Keratinocyte (primary cell): Measurements from ENCODE around the gene CACFD1. TPM values are rescaled to one million over a fixed set of nuclear protein-coding genes. Genes with fewer than 3 reads are reported as not detected.

ENCODE experiments used
- DNase-seq: peaks from one replicate; pipeline ENCODE4 v3.0.0-alpha.2; 2011; ENCODE audit warnings: low read depth, missing footprints, low spot score
- FAIRE-seq: peaks from 2 replicates; lab custom pipeline; 2011; peaks lifted over from hg19 to GRCh38; lab: Jason Lieb, UNC
- H2AFZ ChIP-seq: 2 replicates; pipeline ENCODE4 v1.6.0; 2012; ENCODE audit warnings: low read length, control low read depth, inconsistent platforms; ENCODE audit not compliant: control insufficient read depth
- H3K27ac ChIP-seq: 2 replicates; pipeline ENCODE4 v1.5.1; 2011; ENCODE audit warnings: low read length; ENCODE audit not compliant: control insufficient read depth, insufficient read depth
- H3K27me3 ChIP-seq: 3 replicates; pipeline ENCODE4 v1.6.0; 2011; ENCODE audit warnings: low read length; ENCODE audit not compliant: control insufficient read depth, insufficient read depth; ENCODE audit errors: extremely low read depth
- H3K36me3 ChIP-seq, 2 experiments: 2 replicates in 1 of 2; 3 replicates in 1 of 2; pipeline ENCODE4 v1.5.1; 2011; ENCODE audit warnings: low read length in 2 of 2, mild to moderate bottlenecking in 1 of 2; ENCODE audit not compliant: control insufficient read depth in 2 of 2, insufficient read depth in 2 of 2; ENCODE audit errors: extremely low read depth in 1 of 2
- H3K4me1 ChIP-seq: 3 replicates; pipeline ENCODE4 v1.5.1; 2011; ENCODE audit warnings: low read length; ENCODE audit not compliant: control insufficient read depth, insufficient read depth; ENCODE audit errors: extremely low read depth
- H3K4me2 ChIP-seq: 3 replicates; pipeline ENCODE4 v1.6.0; 2011; ENCODE audit warnings: low read depth, low read length; ENCODE audit not compliant: control insufficient read depth, insufficient read depth; ENCODE audit errors: extremely low read depth
- H3K4me3 ChIP-seq, 3 experiments: fragments of 200-600 bp in 1 of 3; sonication (generic) in 1 of 3; 2 replicates in 2 of 3; 3 replicates in 1 of 3; pipeline ENCODE4 v1.5.1; 2011 to 2016; ENCODE audit warnings: low read length in 3 of 3, mild to moderate bottlenecking in 3 of 3, control low read depth in 2 of 3, inconsistent platforms in 1 of 3, low read depth in 1 of 3, mixed read lengths in 1 of 3, mixed run types in 1 of 3, moderate library complexity in 1 of 3; ENCODE audit not compliant: control insufficient read depth in 2 of 3, insufficient read depth in 2 of 3; ENCODE audit errors: extremely low read depth in 1 of 3
- H3K79me2 ChIP-seq: 2 replicates; pipeline ENCODE4 v1.6.0; 2012; ENCODE audit warnings: low read length; ENCODE audit not compliant: control insufficient read depth, insufficient read depth
- H3K9ac ChIP-seq: 3 replicates; pipeline ENCODE4 v1.6.0; 2011; ENCODE audit warnings: low read length; ENCODE audit not compliant: control insufficient read depth, insufficient read depth; ENCODE audit errors: extremely low read depth
- H3K9me1 ChIP-seq: 3 replicates; pipeline ENCODE4 v1.6.0; 2011; ENCODE audit warnings: low read length; ENCODE audit not compliant: control insufficient read depth, insufficient read depth; ENCODE audit errors: extremely low read depth
- H3K9me3 ChIP-seq: 2 replicates; pipeline ENCODE4 v1.5.1; 2012; ENCODE audit warnings: low read depth, low read length; ENCODE audit not compliant: control insufficient read depth
- H4K20me1 ChIP-seq: 3 replicates; pipeline ENCODE4 v1.6.0; 2011; ENCODE audit warnings: low read length; ENCODE audit not compliant: control insufficient read depth, insufficient read depth; ENCODE audit errors: extremely low read depth
- EZH2 ChIP-seq: IDR thresholded peaks from one replicate; pipeline ENCODE4 v1.6.1; 2012; ENCODE audit warnings: inconsistent platforms, mild to moderate bottlenecking, low read length, moderate library complexity
- dilution Hi-C: fragments of 300-500 bp; cut with MboI; formaldehyde crosslinking; loops from one replicate; pipeline ENCODE4 v1.7.0; 2020; ENCODE audit warnings: low sequenced_read_pairs; ENCODE audit not compliant: extremely low pct_ligation_motif_present
- polyA plus RNA-seq, 5 experiments: library from polyadenylated mRNA; depleted of rRNA in 3 of 5; stranded (reverse) in 3 of 5; stranded (forward) in 1 of 5; unstranded in 1 of 5; fragments of >200 nt; gene quantifications; 1 replicate in 1 of 5; 2 replicates in 3 of 5; 3 replicates in 1 of 5; pipeline versions ENCODE4 v1.2.1 to v1.2.3, GENCODE V29; 2011 to 2012; ENCODE audit warnings: missing spikeins in 2 of 5, low read depth in 1 of 5, low replicate concordance in 1 of 5
- TF ChIP-seq, protein P1 (sequence below), 3 experiments: IDR thresholded peaks in 1 of 3; conservative IDR thresholded peaks in 1 of 3; optimal IDR thresholded peaks in 1 of 3; 2 replicates in 2 of 3; 3 replicates in 1 of 3; pipeline versions ENCODE3 to v1.5.1; 2011; ENCODE audit warnings: low read length in 3 of 3, mild to moderate bottlenecking in 3 of 3, moderate library complexity in 2 of 3, control low read depth in 1 of 3, inconsistent platforms in 1 of 3; ENCODE audit not compliant: insufficient read depth in 2 of 3; ENCODE audit errors: extremely low read depth in 1 of 3

CACFD1 gene
- polyA plus RNA-seq, 1 donor (not counting 4 experiments of a cell fraction or from before 2014, with no cell fraction given) = 3.4 TPM

DNA sequence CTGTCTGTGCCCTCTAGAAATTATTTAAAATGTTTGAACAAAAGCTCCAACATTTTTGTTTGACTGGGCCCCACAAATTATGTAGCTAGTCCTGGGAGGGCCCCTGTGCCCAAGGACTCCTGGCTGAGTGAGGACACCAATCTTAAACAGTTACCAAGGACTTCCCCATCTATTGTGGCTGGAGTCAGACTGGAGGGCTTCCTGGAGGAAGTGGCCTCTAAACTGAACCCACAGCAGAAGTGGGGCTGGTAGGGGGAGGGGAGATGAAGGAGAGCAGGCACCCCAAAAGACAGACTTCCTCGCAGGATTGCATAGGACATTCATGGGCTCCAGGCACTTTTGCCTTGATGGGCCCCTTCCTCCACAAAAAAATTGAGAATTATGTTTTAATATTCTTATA is 29.5 kb upstream of the CACFD1 start:
- TF ChIP-seq EZH2 = no peak
- TF ChIP-seq, protein P1, sequence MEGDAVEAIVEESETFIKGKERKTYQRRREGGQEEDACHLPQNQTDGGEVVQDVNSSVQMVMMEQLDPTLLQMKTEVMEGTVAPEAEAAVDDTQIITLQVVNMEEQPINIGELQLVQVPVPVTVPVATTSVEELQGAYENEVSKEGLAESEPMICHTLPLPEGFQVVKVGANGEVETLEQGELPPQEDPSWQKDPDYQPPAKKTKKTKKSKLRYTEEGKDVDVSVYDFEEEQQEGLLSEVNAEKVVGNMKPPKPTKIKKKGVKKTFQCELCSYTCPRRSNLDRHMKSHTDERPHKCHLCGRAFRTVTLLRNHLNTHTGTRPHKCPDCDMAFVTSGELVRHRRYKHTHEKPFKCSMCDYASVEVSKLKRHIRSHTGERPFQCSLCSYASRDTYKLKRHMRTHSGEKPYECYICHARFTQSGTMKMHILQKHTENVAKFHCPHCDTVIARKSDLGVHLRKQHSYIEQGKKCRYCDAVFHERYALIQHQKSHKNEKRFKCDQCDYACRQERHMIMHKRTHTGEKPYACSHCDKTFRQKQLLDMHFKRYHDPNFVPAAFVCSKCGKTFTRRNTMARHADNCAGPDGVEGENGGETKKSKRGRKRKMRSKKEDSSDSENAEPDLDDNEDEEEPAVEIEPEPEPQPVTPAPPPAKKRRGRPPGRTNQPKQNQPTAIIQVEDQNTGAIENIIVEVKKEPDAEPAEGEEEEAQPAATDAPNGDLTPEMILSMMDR (optimal IDR thresholded peaks at IDR 0.05 in 1 of 3, IDR thresholded peaks at IDR 0.05 in 1 of 3, conservative IDR thresholded peaks at IDR 0.05 in 1 of 3; ENCODE audit: extremely low read depth in 1 of 3, insufficient read depth in 2 of 3, low read length in 3 of 3) = no peak
- dilution Hi-C loops = no loop called here

DNA sequence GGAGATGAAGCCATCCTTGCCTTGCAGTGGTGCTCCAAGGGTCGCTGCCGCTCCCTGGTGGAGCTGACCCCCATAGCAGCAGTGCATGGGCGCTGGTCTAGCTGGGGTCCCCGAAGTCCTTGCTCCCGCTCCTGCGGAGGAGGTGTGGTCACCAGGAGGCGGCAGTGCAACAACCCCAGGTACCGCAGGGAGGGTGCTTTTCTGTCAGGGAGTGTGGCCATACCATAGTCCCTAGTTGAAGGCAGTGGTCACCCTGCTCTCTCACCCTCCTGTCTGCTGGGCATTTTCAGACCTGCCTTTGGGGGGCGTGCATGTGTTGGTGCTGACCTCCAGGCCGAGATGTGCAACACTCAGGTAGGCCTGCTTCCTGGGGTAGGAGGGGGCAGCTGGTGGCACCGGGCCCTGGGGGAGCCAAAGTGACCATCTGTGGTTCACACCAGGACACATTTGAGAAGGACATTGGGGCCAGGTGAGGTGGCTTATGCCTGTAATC is 26.4 kb upstream of the CACFD1 start:
- TF ChIP-seq, protein P1 (optimal IDR thresholded peaks at IDR 0.05 in 1 of 3, IDR thresholded peaks at IDR 0.05 in 1 of 3, conservative IDR thresholded peaks at IDR 0.05 in 1 of 3; ENCODE audit: extremely low read depth in 1 of 3, insufficient read depth in 2 of 3, low read length in 3 of 3) = peak in 1 of 3 experiments; percentile 16
- TF ChIP-seq EZH2 = no peak
- H3K9me3 ChIP-seq = no peaks in the 10 kb centered on the region
- H3K79me2 ChIP-seq = no peaks in the 10 kb centered on the region
- dilution Hi-C loops = no loop called here
- no peak overlapping the region for H3K27ac ChIP-seq
- H3K4me2 ChIP-seq = no peak overlapping the region
- H3K9me1 ChIP-seq = no peaks in the 10 kb centered on the region
- DNase-seq (no peak), FAIRE-seq (no peak)
- H3K4me3 ChIP-seq = no peak overlapping the region
- H3K36me3 ChIP-seq = no peaks in the 10 kb centered on the region
- peaks cover 4% of the 10 kb centered on the region for H3K27me3 ChIP-seq
- H2AFZ ChIP-seq = no peak overlapping the region
- no peaks in the 10 kb centered on the region for H4K20me1 ChIP-seq
- no peak overlapping the region for H3K9ac ChIP-seq
- no peaks in the 10 kb centered on the region for H3K4me1 ChIP-seq

More for the DNA sequence above, 29.5 kb upstream of the CACFD1 start:
- Histone ChIP-seq H3K27me3 (peaks cover 19% of the 10 kb centered on the region), H3K4me3 (no peak overlapping the region), H3K9ac (no peak overlapping the region), H3K9me1 (no peaks in the 10 kb centered on the region), H3K79me2 (no peaks in the 10 kb centered on the region), H3K9me3 (no peaks in the 10 kb centered on the region), H3K27ac (no peak overlapping the region), H3K4me1 (no peaks in the 10 kb centered on the region), H3K4me2 (no peak overlapping the region), H3K36me3 (no peaks in the 10 kb centered on the region), H4K20me1 (no peaks in the 10 kb centered on the region), H2AFZ (no peak overlapping the region)
- DNase-seq (no peak), FAIRE-seq (no peak)
